Regular cardiac myocyte (primary cell): ENCODE data around the gene ZIC4. TPM values are rescaled to one million over a fixed set of nuclear protein-coding genes. Genes with fewer than 3 reads are reported as not detected.

Experiments
- total RNA-seq: library from RNA; depleted of rRNA; stranded (reverse); fragments of >200 nt; gene quantifications from 2 replicates; pipeline ENCODE4 v1.2.3, GENCODE V29; 2014

Gene ZIC4
- total RNA-seq: not detected in 2 replicates

DNA sequence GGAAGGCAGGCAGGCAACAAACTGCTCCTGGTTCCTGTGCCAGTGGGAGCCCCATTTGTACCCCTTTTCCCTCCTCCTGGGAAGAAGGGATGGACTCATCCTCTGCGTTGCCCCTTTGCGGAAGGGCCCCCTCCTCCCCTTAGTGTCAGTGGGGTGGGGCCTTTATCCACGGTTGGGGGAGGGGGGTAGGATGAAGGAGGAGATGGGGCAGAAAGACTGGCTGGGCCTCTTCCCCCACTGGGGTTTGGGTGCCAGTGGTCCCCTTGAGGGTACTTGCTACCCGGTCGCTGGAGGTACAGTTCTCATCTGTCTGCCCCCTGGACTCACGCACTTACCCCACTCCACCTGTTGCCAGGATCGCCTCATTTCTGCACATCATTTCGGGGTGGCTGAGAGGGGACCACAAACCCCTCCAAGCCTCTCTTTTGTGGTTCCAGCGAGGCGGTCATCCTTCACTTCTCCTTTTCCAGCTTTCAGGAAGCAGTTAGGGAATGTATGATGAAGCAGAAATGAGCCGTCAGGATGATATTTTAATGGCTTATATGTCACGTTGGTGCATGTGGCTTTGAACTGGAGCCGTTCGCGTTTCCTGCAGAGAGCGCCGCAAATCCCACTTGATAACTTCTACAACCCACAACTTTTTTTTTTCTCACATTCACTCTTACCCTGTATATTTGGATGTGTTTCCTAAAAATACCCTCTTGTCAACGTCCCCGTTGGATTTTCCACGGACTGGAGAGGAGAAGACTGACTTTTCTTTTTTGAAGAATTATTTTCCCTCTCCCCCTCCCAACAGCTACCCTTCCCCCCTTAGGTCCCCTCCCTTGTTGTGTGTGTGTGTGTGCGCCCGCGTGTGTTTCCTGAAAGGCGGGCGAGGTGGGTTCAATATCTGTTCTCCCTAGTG is at the start of gene ZIC4:
Gene ZIC4, minus strand, starts transcription at position 516 of the 904 bp plus-strand sequence. CDS start 3,746 bp downstream, outside the sequence.

DNA sequence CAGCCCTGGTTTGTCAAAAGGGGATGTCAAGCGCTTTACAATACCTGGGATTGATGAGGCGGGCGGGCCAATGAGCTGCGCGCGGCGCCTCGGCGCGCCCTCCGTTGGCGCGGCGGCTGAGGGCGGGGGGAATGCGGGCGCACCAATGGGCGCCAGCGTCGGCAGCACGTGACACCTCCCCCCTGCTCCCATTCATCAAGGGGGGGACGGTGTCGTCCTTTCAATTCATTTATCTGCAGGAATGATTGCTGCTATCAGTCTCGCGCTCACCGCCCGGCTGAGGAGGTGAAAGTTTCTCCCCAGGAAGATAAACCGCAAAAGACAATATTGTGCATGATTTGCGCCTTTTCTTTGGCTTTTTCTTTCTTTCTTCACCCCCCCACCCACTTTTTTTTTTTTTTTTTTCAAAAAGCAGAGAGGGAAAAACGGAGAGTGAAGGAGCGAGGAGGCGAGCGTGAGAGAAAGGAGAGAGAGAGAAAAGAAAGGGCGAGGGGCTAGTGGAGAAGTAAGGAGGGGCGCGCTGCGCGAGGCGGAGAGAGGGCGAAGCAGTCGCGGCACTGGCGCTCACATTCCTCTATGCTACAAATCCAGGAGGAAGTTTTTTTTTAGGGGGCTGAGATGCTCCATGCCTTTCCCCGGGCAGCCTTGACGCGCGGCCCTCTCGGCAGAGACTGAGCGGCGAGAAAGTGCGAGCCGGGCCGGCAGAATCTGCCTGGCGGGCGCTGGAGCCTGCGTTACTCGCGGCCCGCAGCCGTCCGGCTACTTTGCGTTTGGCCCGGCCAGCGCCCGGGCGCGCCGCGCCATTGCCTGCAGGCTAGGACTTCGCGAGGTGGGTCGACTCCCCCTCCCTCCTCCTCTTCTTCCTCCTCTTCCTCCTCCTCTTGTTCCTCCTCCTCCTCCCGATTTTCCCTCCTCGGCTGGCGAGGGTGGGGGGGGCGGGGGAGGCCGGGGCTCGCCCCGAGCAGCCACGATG is 3.1 kb upstream of the ZIC4 start, which contains the start of gene ZIC1:
Gene ZIC1, plus strand, starts transcription at position 223 of the 973 bp plus-strand sequence. Its CDS starts 748 bp downstream, at position 971.

Other genes with a start within 250 kb of the ZIC4 start
- not detected in 2 replicates for gene ZIC1, start 2.8 kb upstream of the ZIC4 start, total RNA-seq